Spleen (tissue), 7 donors: ENCODE results near the gene ADGRL3.

ENCODE experiments used
- POLR2A ChIP-seq, 3 donors: fragments of 450-650 bp; IDR thresholded peaks; one replicate each; pipeline ENCODE4 v1.5.1; 2017; ENCODE audit warnings: antibody characterized with exemption in 3 of 3, mild to moderate bottlenecking in 1 of 3
- TF ChIP-seq, protein P1 (sequence below), 11 experiments: fragments of 200-600 bp in 7 of 11; fragments of 450-650 bp in 4 of 11; sonication (generic) in 4 of 11; IDR thresholded peaks in 8 of 11; conservative IDR thresholded peaks in 3 of 11; 1 replicate in 7 of 11; 2 replicates in 4 of 11; pipeline versions ENCODE4 v1.4.0 to v1.8.0; 2016 to 2021; ENCODE audit warnings: antibody characterized with exemption in 11 of 11, inconsistent platforms in 4 of 11, mild to moderate bottlenecking in 1 of 11
- donor health status: DM: no; HTN: no; CAD: no; lungs with moderate emphysema.
- donor health status: DM: no; HTN: no; CAD: no.
- donor health status: DM: no; HTN: no; CAD: no.

DNA sequence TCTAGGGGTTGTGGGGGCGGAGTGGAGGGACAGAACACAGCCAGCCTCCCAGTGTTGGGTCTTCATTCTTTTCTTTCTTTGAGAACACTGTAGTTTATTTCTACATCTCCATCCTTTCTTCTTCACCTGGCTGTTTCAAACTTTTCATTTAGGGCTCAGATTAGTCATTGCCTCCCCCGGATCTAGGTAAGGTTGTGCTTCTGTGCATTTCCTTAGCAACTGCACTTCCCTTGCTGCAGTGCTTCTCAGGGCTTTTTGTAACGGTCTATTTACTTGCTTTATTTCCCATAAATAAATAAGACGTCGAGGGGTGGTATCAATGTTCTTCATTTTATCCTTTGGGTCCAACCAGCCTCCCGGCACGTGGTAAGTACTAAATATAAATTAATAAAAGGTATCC, 31.3 kb downstream of the ADGRL3 start:
- TF ChIP-seq POLR2A (IDR thresholded peaks at IDR 0.05) = no peak
- TF ChIP-seq, protein P1, sequence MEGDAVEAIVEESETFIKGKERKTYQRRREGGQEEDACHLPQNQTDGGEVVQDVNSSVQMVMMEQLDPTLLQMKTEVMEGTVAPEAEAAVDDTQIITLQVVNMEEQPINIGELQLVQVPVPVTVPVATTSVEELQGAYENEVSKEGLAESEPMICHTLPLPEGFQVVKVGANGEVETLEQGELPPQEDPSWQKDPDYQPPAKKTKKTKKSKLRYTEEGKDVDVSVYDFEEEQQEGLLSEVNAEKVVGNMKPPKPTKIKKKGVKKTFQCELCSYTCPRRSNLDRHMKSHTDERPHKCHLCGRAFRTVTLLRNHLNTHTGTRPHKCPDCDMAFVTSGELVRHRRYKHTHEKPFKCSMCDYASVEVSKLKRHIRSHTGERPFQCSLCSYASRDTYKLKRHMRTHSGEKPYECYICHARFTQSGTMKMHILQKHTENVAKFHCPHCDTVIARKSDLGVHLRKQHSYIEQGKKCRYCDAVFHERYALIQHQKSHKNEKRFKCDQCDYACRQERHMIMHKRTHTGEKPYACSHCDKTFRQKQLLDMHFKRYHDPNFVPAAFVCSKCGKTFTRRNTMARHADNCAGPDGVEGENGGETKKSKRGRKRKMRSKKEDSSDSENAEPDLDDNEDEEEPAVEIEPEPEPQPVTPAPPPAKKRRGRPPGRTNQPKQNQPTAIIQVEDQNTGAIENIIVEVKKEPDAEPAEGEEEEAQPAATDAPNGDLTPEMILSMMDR (IDR thresholded peaks at IDR 0.05 in 8 of 11, conservative IDR thresholded peaks at IDR 0.05 in 3 of 11) = no peak
